ENCODE data around the gene SUCNR1.
A peak's percentile ranks its signal among the peaks of the same experiment; 100 is the strongest.
"Not testable (repeated sequence)": the region's sequence is repeated elsewhere in the genome, so short reads cannot be mapped to it uniquely, and the experiment has no call there.

The SUCNR1 gene

DNA sequence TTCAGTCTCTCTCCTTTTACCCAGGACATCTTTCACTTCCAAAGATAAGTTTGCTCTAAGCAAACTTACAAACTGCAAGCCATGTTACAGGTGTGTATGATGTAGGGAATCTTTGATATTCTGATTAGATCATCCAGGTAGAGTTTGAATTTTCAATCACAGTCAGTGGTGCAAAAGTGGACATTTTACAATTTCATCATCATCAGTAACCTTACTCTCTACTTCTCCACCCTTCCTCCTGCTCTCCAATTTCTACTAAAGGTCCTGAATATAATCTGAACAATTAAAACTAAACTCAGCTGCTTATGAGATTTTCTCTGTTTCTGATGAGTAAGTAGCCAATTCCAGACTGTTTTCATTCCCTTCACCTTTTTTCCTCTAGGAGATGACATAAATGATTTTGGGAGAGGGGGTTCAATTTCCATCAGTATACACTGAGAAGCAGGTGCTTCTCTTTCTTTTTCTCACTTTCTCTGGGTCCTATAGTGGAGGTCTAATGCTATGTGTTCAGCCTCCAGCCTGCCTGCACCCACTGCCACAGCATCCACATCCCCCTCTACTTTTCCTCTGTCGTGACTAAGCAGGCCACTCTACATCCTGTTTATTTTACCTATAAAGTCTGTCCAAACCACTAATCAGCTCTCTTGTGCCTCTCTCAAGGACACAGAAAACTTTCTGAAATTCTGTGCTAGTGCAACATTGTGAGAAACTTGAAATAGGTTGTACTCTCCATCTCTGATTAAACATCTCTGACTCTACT lies 27.6 kb downstream of the SUCNR1 start:
- no peak for DNase-seq (ENCODE audit: low spot score)

DNA sequence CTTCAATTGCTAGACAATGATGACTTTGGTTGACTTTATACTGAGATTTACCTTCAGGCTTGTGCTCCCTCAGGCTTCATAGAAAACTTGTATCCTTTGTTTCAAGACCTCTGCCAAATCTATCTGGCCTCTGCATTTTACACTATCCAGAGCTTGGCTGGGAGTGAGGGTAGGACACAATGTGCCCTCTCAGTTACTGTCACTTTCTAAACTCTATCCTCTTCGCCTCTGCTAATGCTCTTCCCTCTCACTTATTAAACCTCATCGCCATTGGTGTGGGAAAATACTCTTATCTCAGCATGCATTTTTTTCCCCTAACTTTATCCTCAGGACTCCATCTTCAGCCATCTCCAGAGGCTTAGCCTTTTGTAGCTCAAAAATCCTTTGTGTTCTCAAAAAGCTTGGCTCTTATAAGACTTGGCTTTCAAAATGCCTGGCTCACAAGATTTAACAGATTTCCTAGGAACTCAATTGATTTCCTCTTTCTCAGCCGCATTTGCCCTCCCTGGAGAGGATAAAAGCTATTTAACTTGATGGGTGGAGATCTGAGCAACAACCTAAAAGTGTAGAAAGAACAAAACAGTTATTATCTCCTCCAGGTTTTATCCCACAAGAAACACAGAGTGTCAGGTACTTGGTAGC lies 28.3 kb downstream of the SUCNR1 start:
- DNase-seq (ENCODE audit: low spot score): no peak

DNA sequence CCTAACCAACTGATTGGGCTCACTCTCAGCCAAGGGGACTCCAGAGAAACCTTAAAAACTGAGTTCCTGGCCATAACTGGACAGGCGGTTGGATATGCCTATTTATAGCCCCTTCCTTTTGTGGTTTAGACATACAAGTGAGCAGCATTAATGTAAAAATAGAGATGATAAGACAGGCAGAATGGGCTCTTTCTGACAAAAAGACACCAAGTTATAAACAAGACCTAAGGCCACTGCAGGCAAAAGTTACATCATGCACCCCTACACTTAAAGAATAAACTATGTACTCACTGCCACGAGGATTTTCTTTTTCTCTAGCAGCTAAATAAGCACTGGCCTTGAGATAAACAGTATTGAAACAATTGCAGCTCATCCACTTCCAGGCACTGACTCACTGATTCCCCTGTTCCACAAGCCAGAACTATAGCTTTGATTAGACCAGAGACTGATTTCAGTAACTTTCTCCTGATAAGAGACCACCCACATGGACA lies 30.1 kb downstream of the SUCNR1 start:
- no peak for DNase-seq (ENCODE audit: low spot score)

DNA sequence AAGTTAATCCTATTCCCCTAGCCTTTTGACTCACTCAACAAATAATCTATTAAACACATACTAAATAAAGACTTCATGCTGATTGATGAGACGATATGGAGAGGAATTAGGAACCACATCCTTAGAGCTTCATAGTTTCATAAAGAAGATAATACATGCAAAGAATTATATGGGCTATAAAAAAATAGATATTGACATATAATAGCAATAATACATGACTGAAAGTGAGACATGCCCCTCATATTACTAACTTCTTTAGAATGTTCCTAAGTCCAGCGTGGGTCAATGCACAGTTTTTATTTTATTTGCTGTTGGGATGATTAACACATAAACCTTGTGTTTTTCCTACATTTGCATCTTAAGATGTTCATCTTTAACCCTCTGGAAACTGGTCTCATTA lies 32.2 kb downstream of the SUCNR1 start:
- no peak for DNase-seq (ENCODE audit: low spot score)

DNA sequence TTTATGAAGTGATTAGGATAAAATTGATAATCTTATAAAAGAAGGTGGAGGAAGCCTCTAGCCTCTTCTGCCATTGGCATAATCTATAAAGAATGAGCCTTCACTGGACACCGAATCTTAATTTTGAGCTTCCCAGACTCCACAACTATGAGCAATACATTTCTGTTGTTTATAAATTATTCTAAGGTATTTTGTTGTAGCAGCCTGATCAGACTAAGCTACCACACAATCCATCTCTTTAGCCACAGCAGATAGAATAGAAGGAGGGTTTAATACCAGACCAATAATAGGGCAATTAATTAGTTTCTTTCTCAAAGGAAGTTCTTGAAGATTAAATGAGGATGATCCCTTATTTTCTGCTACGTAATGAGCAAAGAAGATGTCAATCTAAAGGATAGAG lies 33.3 kb downstream of the SUCNR1 start:
- no peak for DNase-seq (ENCODE audit: low spot score)

DNA sequence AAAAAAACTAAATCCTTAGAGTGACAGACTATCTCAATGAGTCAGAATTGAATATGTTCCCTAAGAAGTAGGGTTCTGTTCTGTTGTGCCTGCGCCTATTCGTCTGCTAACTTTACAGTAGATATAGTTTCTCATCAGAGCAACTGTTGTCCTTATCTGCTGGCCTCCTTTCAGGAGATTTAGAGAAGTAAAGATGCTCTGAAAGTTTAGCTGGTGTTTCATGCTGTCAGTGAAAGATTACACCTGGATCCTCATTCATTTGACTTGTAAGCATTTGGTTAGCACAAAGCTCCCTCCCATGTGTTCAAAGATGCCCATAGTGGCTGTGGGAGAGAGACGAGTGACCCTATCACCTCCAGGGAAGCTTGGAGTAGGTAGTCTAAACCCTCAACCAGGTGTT lies 35.0 kb downstream of the SUCNR1 start:
- DNase-seq (ENCODE audit: low spot score): no peak

DNA sequence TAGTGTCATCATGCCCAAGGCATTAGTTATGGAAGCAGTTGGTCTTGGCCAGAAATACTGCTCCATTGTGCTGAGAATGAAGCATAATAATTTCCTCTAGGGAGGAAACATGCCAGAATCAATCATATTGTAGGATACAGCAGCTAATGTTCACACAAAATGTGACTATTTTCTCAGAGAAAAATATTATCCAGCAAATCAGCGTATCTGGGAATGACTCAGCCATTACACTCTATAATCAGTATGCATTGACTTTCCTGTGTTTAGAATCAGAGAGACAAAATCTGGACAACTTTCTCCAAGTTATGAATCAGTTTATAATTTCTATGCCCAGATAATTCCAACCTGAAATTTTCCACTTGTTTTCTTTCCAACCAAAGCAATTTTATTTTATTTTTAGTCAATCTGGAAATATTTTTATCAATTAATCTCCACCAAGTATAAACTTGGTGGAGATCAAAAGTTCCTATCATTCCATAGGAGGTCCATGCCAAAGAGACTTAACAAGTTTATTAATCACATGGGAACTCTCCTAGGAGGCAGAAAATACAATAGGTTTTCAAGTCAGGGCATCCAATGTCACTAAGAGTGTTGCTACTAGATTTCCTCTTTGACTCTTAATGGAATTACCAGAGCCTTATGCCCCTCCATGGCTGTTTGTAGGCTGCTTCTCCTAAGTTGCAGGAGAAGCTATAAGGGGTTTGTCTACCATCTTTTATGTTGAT lies 36.4 kb downstream of the SUCNR1 start:
- DNase-seq (ENCODE audit: low spot score): no peak

DNA sequence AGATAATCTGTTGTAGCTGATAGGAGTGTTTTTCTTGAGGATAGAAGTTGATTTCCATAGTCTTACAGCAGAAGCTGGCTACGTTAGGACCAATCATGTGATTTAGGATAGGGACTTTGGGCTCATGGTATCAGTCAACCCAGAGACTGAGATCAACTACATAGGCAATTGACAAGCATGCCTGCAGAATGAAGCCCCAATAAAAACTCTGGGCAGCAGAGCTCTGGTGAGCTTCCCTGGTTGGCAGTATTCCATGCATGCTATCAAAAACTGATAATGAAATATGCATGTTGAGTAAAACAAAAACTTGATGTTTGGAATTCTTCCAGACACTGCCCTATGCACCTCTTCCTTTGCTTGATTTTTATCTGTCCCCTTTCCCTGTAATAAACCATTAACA lies 38.0 kb downstream of the SUCNR1 start:
- DNase-seq (ENCODE audit: low spot score): no peak

DNA sequence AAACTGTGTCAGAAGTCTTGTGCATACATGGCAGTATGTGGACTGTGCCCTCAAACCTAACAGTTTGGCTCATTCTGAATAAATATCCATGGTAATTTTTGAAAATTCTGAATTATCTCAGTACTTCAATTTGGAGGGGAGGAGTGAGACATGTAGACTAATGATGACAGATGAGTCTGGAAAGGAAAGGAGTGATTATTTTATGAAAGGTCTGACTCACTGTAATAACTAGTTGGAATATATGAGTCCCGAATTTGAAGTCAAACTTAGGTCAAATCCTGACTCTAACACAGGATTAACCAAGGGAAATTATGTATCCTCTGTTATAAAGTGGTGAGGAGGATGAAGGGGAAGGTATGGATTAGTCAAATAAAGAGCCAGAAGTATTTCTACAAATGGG lies 38.6 kb downstream of the SUCNR1 start:
- no peak for DNase-seq (ENCODE audit: low spot score)

DNA sequence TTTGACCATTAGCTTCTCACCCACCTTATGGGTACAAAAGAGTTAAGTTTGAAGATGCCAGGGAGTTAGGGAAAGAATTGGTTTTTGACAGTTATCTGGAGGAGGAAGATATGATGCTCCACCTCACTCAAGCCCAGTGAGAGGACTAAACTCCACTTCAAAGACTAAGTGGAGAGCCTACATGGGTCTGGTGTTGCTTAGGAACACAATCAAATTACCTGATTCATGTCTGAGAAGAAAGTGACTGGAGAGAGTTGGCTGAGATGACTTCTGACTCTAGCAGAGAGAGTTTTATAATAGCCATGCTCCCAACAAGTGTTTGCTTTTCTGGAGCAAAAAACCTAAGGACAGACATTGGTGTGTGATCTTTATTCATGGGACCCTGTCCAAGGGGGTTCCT lies 43.3 kb downstream of the SUCNR1 start:
- no peak for DNase-seq (ENCODE audit: low spot score)

DNA sequence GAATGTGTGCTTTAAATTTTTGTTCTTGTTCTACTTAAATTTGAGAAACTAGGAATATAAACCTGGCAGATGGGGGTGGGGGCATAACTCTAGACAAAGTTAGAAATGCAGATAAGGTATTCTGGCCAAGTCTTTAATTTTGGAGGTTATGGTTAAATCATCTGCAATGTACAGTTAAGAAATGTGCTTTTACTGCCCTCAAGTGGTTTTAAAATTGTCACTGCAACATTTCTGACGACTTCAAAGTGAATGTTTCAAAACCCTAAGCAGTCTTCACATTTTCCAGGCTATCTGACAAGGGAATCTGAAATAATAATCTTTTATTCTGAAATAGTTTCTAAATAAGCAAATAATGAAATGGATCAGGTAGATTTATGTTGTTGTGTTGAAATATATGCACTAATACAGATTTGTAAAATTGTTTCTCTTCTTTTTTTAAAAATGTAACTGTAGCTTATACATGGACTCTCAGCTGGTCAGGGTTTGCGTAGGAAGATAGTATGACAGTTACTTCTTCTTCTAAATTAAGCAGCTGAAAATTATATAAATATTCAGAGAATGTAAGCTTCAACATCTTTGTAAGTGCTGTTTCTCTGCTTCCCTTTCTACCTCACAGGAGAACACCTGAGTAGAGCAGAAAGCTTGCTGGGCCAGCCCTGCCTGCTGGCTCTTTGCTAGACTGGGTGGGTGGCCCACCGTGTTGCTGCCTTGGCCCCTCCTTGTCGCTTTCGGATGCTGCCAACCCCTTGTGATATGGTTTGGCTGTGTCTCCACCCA lies 45.0 kb downstream of the SUCNR1 start:
- peak; percentile 55 for DNase-seq (ENCODE audit: low spot score)

DNA sequence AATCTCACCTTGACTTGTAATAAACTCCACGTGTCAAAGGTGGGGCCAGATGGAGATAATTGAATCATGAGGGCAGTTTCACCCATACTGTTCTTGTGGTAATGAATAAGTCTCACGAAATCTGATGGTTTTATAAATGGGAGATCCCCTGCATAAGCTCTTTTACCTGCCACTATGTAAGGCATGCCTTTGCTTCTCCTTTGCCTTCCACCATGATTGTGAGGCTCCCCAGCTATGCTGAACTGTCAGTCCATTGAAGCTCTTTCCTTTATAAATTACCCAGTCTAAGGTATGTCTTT lies 45.5 kb downstream of the SUCNR1 start:
- DNase-seq (ENCODE audit: low spot score): no peak

DNA sequence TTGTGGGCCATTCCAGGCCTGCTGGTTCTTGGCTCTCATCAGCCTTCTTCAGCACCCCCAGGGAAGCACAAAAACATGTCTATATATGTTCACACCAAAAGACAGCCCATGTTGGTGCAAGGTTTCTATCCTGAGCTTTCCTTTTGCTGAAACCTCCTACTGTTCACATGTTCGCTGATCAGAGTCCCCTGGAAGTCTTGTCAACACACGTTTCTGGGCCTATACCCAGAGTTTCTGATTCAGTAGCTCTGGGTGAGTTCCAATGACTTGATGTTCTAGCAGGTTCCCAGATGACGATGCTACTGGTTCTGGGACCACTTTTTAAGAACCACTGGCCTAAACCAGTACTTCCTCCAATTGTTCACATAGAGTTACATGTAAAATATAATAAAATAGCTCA lies 46.0 kb downstream of the SUCNR1 start:
- no peak for DNase-seq (ENCODE audit: low spot score)

DNA sequence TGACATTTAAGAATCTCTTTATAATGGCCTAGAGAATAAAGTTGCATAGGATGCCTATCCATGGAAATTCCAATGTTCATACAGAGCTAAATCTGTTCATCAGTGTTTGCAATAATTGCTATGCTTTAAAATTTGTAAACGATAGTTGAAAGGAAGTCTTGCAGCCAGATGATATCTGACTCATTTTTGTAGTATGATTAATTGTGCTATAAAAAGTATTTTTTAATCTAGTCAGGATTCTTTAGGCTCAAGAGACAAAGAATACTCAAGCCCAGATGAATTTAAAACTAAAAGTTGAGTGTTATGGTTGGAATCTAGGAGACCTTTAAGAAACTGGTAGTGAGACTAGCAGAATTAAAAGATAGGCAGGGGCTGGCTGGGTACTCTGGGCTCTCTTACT lies 50.5 kb downstream of the SUCNR1 start:
- no peak for DNase-seq (ENCODE audit: low spot score)

DNA sequence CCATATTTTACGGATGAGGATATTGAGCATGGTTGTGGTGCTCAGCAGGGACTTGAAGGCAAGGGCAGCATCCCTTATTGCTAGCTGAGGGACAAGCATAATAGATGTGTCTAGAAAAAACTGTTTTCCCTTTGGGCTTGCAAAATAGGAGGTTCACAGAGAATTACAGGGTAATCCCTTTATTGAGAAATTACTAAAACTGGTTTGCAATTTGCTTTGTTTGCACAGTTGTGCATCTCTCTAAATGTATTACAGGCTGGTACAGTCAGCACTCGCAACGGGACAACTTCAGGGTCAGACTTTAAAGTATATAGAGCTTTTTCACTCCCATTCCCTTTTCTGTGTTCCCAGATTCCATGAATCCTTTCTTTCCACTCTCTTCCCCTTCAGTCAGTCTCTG lies 51.3 kb downstream of the SUCNR1 start:
- DNase-seq (ENCODE audit: low spot score): no peak

DNA sequence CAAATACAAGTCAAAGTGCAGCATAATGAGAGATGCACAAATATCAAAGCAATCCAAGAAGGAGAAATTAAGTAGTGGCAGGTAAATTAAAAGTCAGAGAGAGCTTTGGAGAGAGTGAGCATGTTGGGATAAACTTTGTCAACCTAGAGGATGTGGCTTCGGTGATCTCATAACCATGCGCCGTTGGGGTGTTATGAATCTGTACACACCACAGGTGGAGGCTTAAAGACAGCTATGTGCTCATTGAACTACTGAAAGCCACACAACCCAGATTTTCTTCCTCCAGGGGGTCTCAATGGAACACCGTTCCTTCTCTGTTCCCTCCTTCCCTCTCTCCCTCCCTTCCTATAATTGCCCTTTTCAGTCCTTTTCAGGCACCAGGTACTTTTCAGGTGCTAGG lies 52.0 kb downstream of the SUCNR1 start:
- DNase-seq (ENCODE audit: low spot score): no peak

DNA sequence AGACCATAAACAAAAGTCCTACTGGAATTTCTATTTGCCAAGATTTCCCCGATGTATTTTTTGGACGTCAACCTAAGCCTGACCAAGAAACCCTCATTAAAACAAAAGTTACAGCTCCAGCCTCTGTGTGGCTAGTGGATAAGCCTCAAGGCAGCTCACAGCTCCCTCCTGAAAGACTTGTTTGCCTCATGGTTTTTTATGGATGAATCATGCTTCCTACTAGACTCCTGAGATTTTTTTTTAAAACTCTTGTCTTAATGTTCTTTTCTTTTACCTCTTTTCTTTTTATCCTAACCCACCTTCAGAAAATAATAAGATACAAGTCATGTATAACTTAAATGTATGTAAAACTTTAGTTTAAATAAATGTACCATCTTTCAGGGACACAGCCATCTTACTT lies 52.4 kb downstream of the SUCNR1 start:
- no peak for DNase-seq (ENCODE audit: low spot score)

DNA sequence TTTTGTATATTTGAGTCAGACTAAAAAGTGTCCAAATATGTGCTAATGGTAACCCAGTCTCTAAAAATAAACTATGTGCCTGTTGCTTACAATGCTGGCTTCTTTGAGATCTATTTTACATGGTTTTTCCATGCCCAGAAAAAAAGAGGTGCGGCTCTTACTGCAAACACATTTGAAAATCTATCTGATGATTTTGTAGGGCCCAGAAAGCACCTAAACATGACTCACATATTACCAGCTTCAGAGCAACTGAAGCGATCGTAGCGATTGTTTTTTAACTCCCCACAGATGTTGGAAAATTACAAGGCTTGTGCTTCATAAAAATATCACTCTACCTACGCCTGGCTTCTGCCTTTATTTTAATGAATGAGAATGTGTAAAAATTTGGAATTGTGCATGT lies 53.5 kb downstream of the SUCNR1 start:
- DNase-seq (ENCODE audit: low spot score): peak; percentile 25

DNA sequence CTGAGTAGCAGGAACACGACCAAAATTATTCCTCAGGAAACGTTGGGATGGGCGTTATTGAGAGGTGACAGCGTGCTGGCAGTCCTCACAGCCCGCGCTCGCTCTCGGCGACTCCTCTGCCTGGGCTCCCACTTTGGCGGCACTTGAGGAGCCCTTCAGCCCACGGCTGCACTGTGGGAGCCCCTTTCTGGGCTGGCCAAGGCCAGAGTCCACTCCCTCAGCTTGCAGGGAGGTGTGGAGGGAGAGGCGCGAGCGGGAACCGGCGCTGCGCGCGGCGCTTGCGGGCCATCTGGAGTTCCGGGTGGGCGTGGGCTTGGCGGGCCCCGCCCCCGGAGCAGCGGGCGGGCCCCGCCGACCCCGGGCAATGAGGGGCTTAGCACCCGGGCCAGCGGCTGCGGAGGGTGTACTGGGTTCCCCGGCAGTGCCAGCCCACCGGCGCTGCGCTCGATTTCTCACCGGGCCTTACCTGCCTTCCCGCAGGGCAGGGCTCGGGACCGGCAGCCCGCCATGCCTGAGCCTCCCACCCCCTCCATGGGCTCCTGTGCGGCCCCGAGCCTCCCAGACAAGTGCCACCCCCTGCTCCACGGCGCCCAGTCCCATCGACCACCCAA lies 54.6 kb downstream of the SUCNR1 start:
- DNase-seq (ENCODE audit: low spot score): not testable (repeated sequence)

DNA sequence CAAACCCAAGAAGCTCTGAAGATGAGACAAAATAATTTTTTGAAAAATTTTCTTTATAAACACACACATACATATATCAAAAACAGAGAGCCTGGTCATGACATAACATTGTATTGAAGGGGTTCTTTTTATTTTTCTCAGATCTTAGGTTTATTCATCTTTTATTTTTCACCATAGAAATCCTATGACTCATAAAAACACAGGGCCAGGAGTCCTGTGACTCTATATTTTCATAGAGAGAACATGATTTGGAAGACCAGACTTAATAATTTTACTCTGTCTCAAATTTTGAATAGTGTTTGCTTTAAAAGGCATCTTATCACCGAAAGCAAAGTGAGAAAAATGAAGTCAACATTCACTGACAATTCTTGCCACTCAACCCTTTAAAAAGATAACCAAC lies 57.7 kb downstream of the SUCNR1 start:
- DNase-seq (ENCODE audit: low spot score): no peak

DNA sequence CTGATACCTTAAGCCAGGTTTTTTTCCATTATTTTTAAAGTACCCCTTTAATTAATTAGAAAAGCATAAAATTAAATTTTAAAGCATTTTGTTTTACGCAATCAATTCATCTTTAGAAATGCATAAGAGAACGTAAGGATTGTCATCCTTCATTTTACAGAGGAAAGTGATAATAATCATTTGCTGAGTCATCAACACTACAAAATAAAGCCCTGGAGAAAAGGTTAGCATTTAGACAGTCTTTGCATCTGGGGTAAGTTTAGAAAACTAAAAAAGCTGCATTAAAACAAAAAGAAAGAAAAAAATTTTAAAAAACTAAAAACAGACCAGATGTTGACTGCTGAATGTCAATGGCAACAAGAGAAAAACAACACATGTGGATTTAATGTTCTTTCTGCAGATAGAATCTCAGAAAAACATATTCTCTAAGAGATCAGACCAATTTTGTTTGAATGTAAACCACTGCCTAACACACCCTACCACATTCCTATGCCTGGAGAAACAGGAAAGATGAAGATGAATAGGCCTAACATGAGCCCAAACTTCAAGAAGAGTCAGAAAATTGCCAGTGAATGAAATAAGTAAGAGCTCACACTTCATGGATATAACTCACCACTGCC lies 59.9 kb downstream of the SUCNR1 start:
- DNase-seq (ENCODE audit: low spot score): no peak
